ENCODE measurements around the gene FOXG1. TPM values are rescaled to one million over a fixed set of nuclear protein-coding genes. Genes with fewer than 3 reads are reported as not detected.
A peak's percentile ranks its signal among the peaks of the same experiment; 100 is the strongest.

The FOXG1 gene
- total and polyA plus RNA-seq, 2 of the 4 experiments (the other 2 are of a cell fraction) = not detected

DNA sequence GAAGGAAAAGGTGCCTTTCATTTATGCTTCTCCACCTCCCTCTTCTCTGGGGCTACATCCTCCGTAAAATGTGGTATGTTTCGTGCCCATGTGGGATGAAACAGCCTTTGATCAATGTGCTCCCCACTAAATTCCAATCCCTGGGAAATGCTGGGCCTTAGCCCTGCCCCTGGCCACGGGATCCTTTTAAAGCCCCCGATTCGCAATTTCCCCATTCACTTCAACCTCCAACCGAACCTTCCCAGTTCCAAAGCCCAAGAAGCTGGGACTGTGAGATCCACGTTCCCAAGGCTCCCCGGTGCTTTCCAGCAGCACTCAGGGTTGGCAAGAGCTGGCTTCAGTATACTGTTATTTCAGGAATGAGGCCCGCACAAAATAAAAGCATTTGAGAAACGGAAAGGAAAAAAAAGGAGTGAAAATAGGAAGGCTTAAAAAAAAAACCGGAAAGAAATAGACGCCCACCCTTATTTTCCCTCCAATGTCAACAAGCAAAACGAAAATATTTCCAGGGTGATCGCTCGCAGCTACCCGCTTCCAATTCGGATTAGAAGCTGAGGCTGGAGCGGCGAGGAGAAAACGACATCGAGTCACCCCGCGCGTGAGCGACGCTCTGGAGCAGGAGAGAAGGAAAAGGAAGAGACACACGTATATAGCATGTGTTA is 1.3 kb upstream of the FOXG1 start:
- no peaks in the 10 kb centered on the region; the same call in 1 of the 2 replicates for H3K4me1 ChIP-seq (ENCODE audit: control insufficient read depth, insufficient read depth, low read length)
- no peaks in the 10 kb centered on the region for H3K79me1 ChIP-seq (ENCODE audit: low read depth in 1 of 2, low read length in 2 of 2)
- H3K14ac ChIP-seq (replicated peaks; ENCODE audit: low read depth, low read length) = no peak overlapping the region
- H3K9me1 ChIP-seq (ENCODE audit: insufficient read depth, low read length) = no peaks in the 10 kb centered on the region
- ChIA-PET CTCF (interaction anchor here (0.8 to 1.5 kb wide), 2 partner anchors 17 to 254 kb away, joined by 3 to 7 read pairs; no protein-coding TSS in a partner anchor), POLR2A (ENCODE audit: unreplicated experiment) (no interaction called here)
- H2AK9ac ChIP-seq (replicated peaks; ENCODE audit: low read depth, low read length, poor library complexity) = no peak overlapping the region
- peak overlapping the region; percentile 62 for H2AFZ ChIP-seq (replicated peaks; ENCODE audit: low read length, poor library complexity)
- no peak overlapping the region for H3K4me3 ChIP-seq (ENCODE audit: insufficient read depth, low read depth, low read length)
- no peak overlapping the region for H4K8ac ChIP-seq (ENCODE audit: low read depth in 2 of 2, low read length in 2 of 2)
- no TSS peak for BruUV-seq (replicated peaks)
- peaks cover 18% of the 10 kb centered on the region for H3K9me3 ChIP-seq (ENCODE audit: control insufficient read depth, insufficient read depth, low read length)
- no peaks in the 10 kb centered on the region for H3K36me3 ChIP-seq (ENCODE audit: control insufficient read depth, insufficient read depth, low read length)
- no peak overlapping the region for H3K18ac ChIP-seq (ENCODE audit: low read depth, low read length)
- H3K4me2 ChIP-seq (ENCODE audit: low read depth, low read length) = peak overlapping the region; percentile 14
- no peak overlapping the region for H2BK20ac ChIP-seq (ENCODE audit: low read depth, low read length)
- H3K4ac ChIP-seq (ENCODE audit: low read depth, low read length) = no peak overlapping the region
- H3K9ac ChIP-seq (ENCODE audit: low read depth, low read length) = no peak overlapping the region
- H2BK5ac ChIP-seq (ENCODE audit: low read depth, low read length, poor library complexity, severe bottlenecking) = no peak overlapping the region
- no peak overlapping the region for H2AK5ac ChIP-seq (ENCODE audit: low read depth, low read length)
- in situ Hi-C loops (cut with MboI; ENCODE audit: low sequenced_read_pairs) (loop anchor here (25.0 kb wide), 1 partner anchor 1247 kb away; no protein-coding TSS in a partner anchor), intact Hi-C loops (cut with micrococcal nuclease) (no loop called here), dilution Hi-C loops (cut with HindIII; ENCODE audit: low sequenced_read_pairs, unreplicated experiment) (no loop called here)
- no peak overlapping the region for H3K27ac ChIP-seq (ENCODE audit: insufficient read depth, low read length)
- peaks cover 72% of the 10 kb centered on the region for H3K27me3 ChIP-seq (ENCODE audit: control insufficient read depth, insufficient read depth, low read length)
- no peak for TF ChIP-seq MXI1 (IDR thresholded peaks at IDR 0.05; ENCODE audit: borderline replicate concordance, low read depth, low read length)
- TF ChIP-seq RCOR1 (IDR thresholded peaks at IDR 0.05; ENCODE audit: insufficient replicate concordance, low read length) = no peak
- no peak for TF ChIP-seq NFE2L2 (IDR thresholded peaks at IDR 0.05; ENCODE audit: low read depth, low read length)
- TF ChIP-seq MAFK (IDR thresholded peaks at IDR 0.05; ENCODE audit: low read depth, low read length) = no peak
- TF ChIP-seq CEBPB (IDR thresholded peaks at IDR 0.05; ENCODE audit: low read depth, low read length) = no peak
- TF ChIP-seq, protein P1, sequence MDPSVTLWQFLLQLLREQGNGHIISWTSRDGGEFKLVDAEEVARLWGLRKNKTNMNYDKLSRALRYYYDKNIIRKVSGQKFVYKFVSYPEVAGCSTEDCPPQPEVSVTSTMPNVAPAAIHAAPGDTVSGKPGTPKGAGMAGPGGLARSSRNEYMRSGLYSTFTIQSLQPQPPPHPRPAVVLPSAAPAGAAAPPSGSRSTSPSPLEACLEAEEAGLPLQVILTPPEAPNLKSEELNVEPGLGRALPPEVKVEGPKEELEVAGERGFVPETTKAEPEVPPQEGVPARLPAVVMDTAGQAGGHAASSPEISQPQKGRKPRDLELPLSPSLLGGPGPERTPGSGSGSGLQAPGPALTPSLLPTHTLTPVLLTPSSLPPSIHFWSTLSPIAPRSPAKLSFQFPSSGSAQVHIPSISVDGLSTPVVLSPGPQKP (IDR thresholded peaks at IDR 0.05; ENCODE audit: borderline replicate concordance, low read depth, low read length) = no peak
- TF ChIP-seq, protein P2, sequence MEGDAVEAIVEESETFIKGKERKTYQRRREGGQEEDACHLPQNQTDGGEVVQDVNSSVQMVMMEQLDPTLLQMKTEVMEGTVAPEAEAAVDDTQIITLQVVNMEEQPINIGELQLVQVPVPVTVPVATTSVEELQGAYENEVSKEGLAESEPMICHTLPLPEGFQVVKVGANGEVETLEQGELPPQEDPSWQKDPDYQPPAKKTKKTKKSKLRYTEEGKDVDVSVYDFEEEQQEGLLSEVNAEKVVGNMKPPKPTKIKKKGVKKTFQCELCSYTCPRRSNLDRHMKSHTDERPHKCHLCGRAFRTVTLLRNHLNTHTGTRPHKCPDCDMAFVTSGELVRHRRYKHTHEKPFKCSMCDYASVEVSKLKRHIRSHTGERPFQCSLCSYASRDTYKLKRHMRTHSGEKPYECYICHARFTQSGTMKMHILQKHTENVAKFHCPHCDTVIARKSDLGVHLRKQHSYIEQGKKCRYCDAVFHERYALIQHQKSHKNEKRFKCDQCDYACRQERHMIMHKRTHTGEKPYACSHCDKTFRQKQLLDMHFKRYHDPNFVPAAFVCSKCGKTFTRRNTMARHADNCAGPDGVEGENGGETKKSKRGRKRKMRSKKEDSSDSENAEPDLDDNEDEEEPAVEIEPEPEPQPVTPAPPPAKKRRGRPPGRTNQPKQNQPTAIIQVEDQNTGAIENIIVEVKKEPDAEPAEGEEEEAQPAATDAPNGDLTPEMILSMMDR (conservative IDR thresholded peaks at IDR 0.05; ENCODE audit: low read depth, low read length) = no peak
- no peak for TF ChIP-seq BHLHE40 (IDR thresholded peaks at IDR 0.05; ENCODE audit: low read depth, low read length)
- TF ChIP-seq FOS (IDR thresholded peaks at IDR 0.05; ENCODE audit: low read depth, low read length) = no peak
- no peak for TF ChIP-seq SMC3 (IDR thresholded peaks at IDR 0.05; ENCODE audit: low read depth, low read length)
- TF ChIP-seq RFX5 (IDR thresholded peaks at IDR 0.05; ENCODE audit: low read depth, low read length) = no peak
- TF ChIP-seq MAZ (IDR thresholded peaks at IDR 0.05; ENCODE audit: borderline replicate concordance, low read depth, low read length) = no peak
- no peak for TF ChIP-seq POLR2A (IDR thresholded peaks at IDR 0.05; ENCODE audit: low read depth, low read length)
- TF ChIP-seq, protein P3, sequence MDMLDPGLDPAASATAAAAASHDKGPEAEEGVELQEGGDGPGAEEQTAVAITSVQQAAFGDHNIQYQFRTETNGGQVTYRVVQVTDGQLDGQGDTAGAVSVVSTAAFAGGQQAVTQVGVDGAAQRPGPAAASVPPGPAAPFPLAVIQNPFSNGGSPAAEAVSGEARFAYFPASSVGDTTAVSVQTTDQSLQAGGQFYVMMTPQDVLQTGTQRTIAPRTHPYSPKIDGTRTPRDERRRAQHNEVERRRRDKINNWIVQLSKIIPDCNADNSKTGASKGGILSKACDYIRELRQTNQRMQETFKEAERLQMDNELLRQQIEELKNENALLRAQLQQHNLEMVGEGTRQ (IDR thresholded peaks at IDR 0.05; ENCODE audit: low read depth, low read length) = no peak
- TF ChIP-seq RAD21 (IDR thresholded peaks at IDR 0.05; ENCODE audit: low read length) = no peak
- TF ChIP-seq CHD1 (IDR thresholded peaks at IDR 0.05; ENCODE audit: low read depth, low read length) = no peak
- no peak overlapping the region for H3K23ac ChIP-seq (ENCODE audit: low read depth, low read length)
- WGBS, 2 experiments (ENCODE audit: extremely low coverage in 2 of 2, insufficient read length in 1 of 2) = 14% methylated on average over 13 of the region's 27 CpGs; no CpG with 5 or more reads in 1 of the 2 experiments
- no peak for DNase-seq
- H4K91ac ChIP-seq (ENCODE audit: insufficient read depth, low read depth, low read length) = no peak overlapping the region
- no peaks in the 10 kb centered on the region for H4K20me1 ChIP-seq (ENCODE audit: insufficient read depth, low read length)
- no peak overlapping the region for H2BK120ac ChIP-seq (ENCODE audit: low read depth, low read length)
- H2BK15ac ChIP-seq (ENCODE audit: low read depth, low read length) = no peak overlapping the region
- no peak overlapping the region for H3K56ac ChIP-seq (ENCODE audit: extremely low read depth, insufficient read depth, low read length)
- H4K5ac ChIP-seq (ENCODE audit: low read depth, low read length) = no peak overlapping the region
- no peak for ATAC-seq (ENCODE audit: low read depth)
